RPMI8226 (cell line): ENCODE results near the gene MRPL14.

ENCODE experiments used
- DNase-seq: peaks from one replicate; pipeline ENCODE4 v3.0.0-alpha.2; 2015

Gene MRPL14

GRCh38 chr6:44078219-44078826 lies 48.9 kb downstream of the MRPL14 start:
- no peak for DNase-seq

- no peak for DNase-seq
These were observed 49.9 kb downstream of the MRPL14 start for GRCh38 chr6:44077214-44077946.

- DNase-seq, result peak; percentile 68
These were observed 50.7 kb downstream of the MRPL14 start for GRCh38 chr6:44076356-44077213.

- DNase-seq, result no peak
These were observed 51.5 kb downstream of the MRPL14 start for GRCh38 chr6:44075647-44076355.

- peak; percentile 32 for DNase-seq
These were observed 52.2 kb downstream of the MRPL14 start for GRCh38 chr6:44074813-44075646.

- peak; percentile 87 for DNase-seq
These were observed 52.8 kb downstream of the MRPL14 start for GRCh38 chr6:44074439-44074812.

- DNase-seq, result peak; percentile 47
These were observed 53.4 kb downstream of the MRPL14 start for GRCh38 chr6:44073612-44074438.

GRCh38 chr6:44072959-44073611 lies 54.2 kb downstream of the MRPL14 start:
- DNase-seq, result peak; percentile 93

GRCh38 chr6:44072452-44072958 lies 54.7 kb downstream of the MRPL14 start:
- DNase-seq, result no peak

- no peak for DNase-seq
These were observed 55.4 kb downstream of the MRPL14 start for GRCh38 chr6:44071670-44072451.

GRCh38 chr6:44068607-44069296 lies 58.5 kb downstream of the MRPL14 start:
- DNase-seq, result no peak

- DNase-seq, result no peak
These were observed 59.8 kb downstream of the MRPL14 start for GRCh38 chr6:44067173-44068139.

- no peak for DNase-seq
These were observed 60.7 kb downstream of the MRPL14 start for GRCh38 chr6:44066394-44067172.

GRCh38 chr6:44065443-44066140 lies 61.7 kb downstream of the MRPL14 start:
- no peak for DNase-seq

GRCh38 chr6:44064948-44065272 lies 62.3 kb downstream of the MRPL14 start:
- no peak for DNase-seq
